HL-60 (cell line): ENCODE data around the gene PTPN3.

ENCODE experiments used
- DNase-seq, 2 experiments: peaks; one replicate each; pipeline ENCODE4 v3.0.0-alpha.2; 2010 to 2020; ENCODE audit warnings: low read depth in 1 of 2, low spot score in 1 of 2
- H3K27ac ChIP-seq: fragments of 250-450 bp; sonication (Bioruptor Pico); replicated peaks from 2 replicates; pipeline ENCODE4 v1.5.1; 2020; ENCODE audit warnings: mild to moderate bottlenecking, moderate library complexity
- H3K27me3 ChIP-seq: fragments of 250-450 bp; sonication (Bioruptor Pico); 2 replicates; pipeline ENCODE4 v1.5.1; 2021; ENCODE audit warnings: mild to moderate bottlenecking, moderate library complexity; ENCODE audit not compliant: insufficient read depth, poor library complexity, severe bottlenecking
- H3K4me3 ChIP-seq: replicated peaks from 2 replicates; pipeline ENCODE4 v1.5.1; 2011; ENCODE audit warnings: mild to moderate bottlenecking, control low read depth, low read length; ENCODE audit not compliant: insufficient read depth
- CTCF ChIP-seq: IDR thresholded peaks from one replicate; pipeline ENCODE4 v1.5.1; 2011; ENCODE audit warnings: low read length, control low read depth, inconsistent platforms; ENCODE audit not compliant: insufficient read depth
- GABPA ChIP-seq: IDR thresholded peaks from 2 replicates; pipeline ENCODE4 v1.6.1; 2012; ENCODE audit warnings: low read depth
- POLR2AphosphoS5 ChIP-seq: IDR thresholded peaks from 2 replicates; pipeline ENCODE4 v1.6.1; 2012; ENCODE audit warnings: low read depth
- REST ChIP-seq: IDR thresholded peaks from 2 replicates; pipeline ENCODE4 v1.6.1; 2012; ENCODE audit warnings: low read depth; ENCODE audit not compliant: insufficient replicate concordance
- SPI1 ChIP-seq: IDR thresholded peaks from 2 replicates; pipeline ENCODE4 v1.6.1; 2012; ENCODE audit warnings: low read depth, mild to moderate bottlenecking, borderline replicate concordance

Gene PTPN3

GRCh38 chr9:109449036-109449798 is 48.9 kb downstream of the PTPN3 start:
- Histone ChIP-seq H3K4me3 (no peak overlapping the region), H3K27ac (no peak overlapping the region), H3K27me3 (no peaks in the 10 kb centered on the region)
- no peak for TF ChIP-seq CTCF
- TF ChIP-seq REST, result no peak
- DNase-seq, result no peak

- no peaks in the 10 kb centered on the region for H3K27me3 ChIP-seq
- DNase-seq, result no peak
- H3K27ac ChIP-seq, result no peak overlapping the region
- no peak for TF ChIP-seq GABPA
- H3K4me3 ChIP-seq, result no peak overlapping the region
These were observed 49.9 kb downstream of the PTPN3 start for GRCh38 chr9:109448223-109448622.

- H3K27me3 ChIP-seq, result no peaks in the 10 kb centered on the region
- no peak overlapping the region for H3K27ac ChIP-seq
- no peak for DNase-seq
- H3K4me3 ChIP-seq, result no peak overlapping the region
- TF ChIP-seq SPI1 (no peak), REST (no peak), GABPA (no peak), POLR2AphosphoS5 (no peak), CTCF (no peak)
These were observed 50.6 kb downstream of the PTPN3 start for GRCh38 chr9:109447329-109448076.

GRCh38 chr9:109444771-109445320 is 53.3 kb downstream of the PTPN3 start:
- H3K27me3 ChIP-seq, result no peaks in the 10 kb centered on the region
- DNase-seq, result no peak
- no peak for TF ChIP-seq CTCF
- no peak for TF ChIP-seq REST
- no peak for TF ChIP-seq GABPA
- no peak for TF ChIP-seq SPI1
- TF ChIP-seq POLR2AphosphoS5, result no peak

More at GRCh38 chr9:109444771-109445320, 53.3 kb downstream of the PTPN3 start:
- Histone ChIP-seq H3K27ac (no peak overlapping the region), H3K4me3 (no peak overlapping the region)
